ENCODE results near the gene LYPD6B. TPM values are rescaled to one million over a fixed set of nuclear protein-coding genes. Genes with fewer than 3 reads are reported as not detected.

Gene LYPD6B
- total RNA-seq, 1 donor from 2014 or later: not detected

- no peak overlapping the region for H3K27ac Mint-ChIP-seq (ENCODE audit: unreplicated experiment)
- H3K4me3 Mint-ChIP-seq: no peak overlapping the region
- H3K36me3 Mint-ChIP-seq (ENCODE audit: low read depth): no peaks in the 10 kb centered on the region
- no peaks in the 10 kb centered on the region for H3K27me3 Mint-ChIP-seq (ENCODE audit: low read depth)
- DNase-seq (ENCODE audit: low read depth, low spot score): no peak
- TF ChIP-seq CTCF (conservative IDR thresholded peaks at IDR 0.05): no peak
- no peaks in the 10 kb centered on the region for H3K9me3 Mint-ChIP-seq
- peaks cover 4% of the 10 kb centered on the region for H3K4me1 Mint-ChIP-seq
Observed at GRCh38 chr2:149184991-149185390, 146.5 kb downstream of the LYPD6B start.

- no peak for TF ChIP-seq CTCF (conservative IDR thresholded peaks at IDR 0.05)
- Mint-ChIP-seq H3K27me3 (ENCODE audit: low read depth) (no peaks in the 10 kb centered on the region), H3K27ac (ENCODE audit: unreplicated experiment) (no peak overlapping the region), H3K4me1 (no peaks in the 10 kb centered on the region), H3K9me3 (no peaks in the 10 kb centered on the region), H3K4me3 (no peak overlapping the region), H3K36me3 (ENCODE audit: low read depth) (no peaks in the 10 kb centered on the region)
- DNase-seq (ENCODE audit: low read depth, low spot score): no peak
Observed at GRCh38 chr2:149185942-149186490, 147.5 kb downstream of the LYPD6B start.

GRCh38 chr2:149187057-149187456, 148.6 kb downstream of the LYPD6B start:
- DNase-seq (ENCODE audit: low read depth, low spot score): no peak
- no peak overlapping the region for H3K4me3 Mint-ChIP-seq
- no peaks in the 10 kb centered on the region for H3K27me3 Mint-ChIP-seq (ENCODE audit: low read depth)
- no peak for TF ChIP-seq CTCF (conservative IDR thresholded peaks at IDR 0.05)
- no peak overlapping the region for H3K27ac Mint-ChIP-seq (ENCODE audit: unreplicated experiment)
- H3K4me1 Mint-ChIP-seq: no peaks in the 10 kb centered on the region
- no peaks in the 10 kb centered on the region for H3K9me3 Mint-ChIP-seq
- no peaks in the 10 kb centered on the region for H3K36me3 Mint-ChIP-seq (ENCODE audit: low read depth)

GRCh38 chr2:149188291-149188690, 149.8 kb downstream of the LYPD6B start:
- Mint-ChIP-seq H3K4me1 (no peaks in the 10 kb centered on the region), H3K27ac (ENCODE audit: unreplicated experiment) (no peak overlapping the region), H3K4me3 (no peak overlapping the region), H3K9me3 (no peaks in the 10 kb centered on the region), H3K27me3 (ENCODE audit: low read depth) (no peaks in the 10 kb centered on the region), H3K36me3 (ENCODE audit: low read depth) (no peaks in the 10 kb centered on the region)
- no peak for DNase-seq (ENCODE audit: low read depth, low spot score)
- TF ChIP-seq CTCF (conservative IDR thresholded peaks at IDR 0.05): no peak

- no peak for TF ChIP-seq CTCF (conservative IDR thresholded peaks at IDR 0.05)
- Mint-ChIP-seq H3K27me3 (ENCODE audit: low read depth) (no peaks in the 10 kb centered on the region), H3K9me3 (no peaks in the 10 kb centered on the region), H3K36me3 (ENCODE audit: low read depth) (no peaks in the 10 kb centered on the region), H3K4me1 (no peaks in the 10 kb centered on the region), H3K27ac (ENCODE audit: unreplicated experiment) (no peak overlapping the region), H3K4me3 (no peak overlapping the region)
- DNase-seq (ENCODE audit: low read depth, low spot score): no peak
Observed at GRCh38 chr2:149189769-149190168, 151.3 kb downstream of the LYPD6B start.

All from neural crest cell (in vitro differentiated cells).